Measurements from ENCODE around the gene TENM4.

Gene TENM4

DNA sequence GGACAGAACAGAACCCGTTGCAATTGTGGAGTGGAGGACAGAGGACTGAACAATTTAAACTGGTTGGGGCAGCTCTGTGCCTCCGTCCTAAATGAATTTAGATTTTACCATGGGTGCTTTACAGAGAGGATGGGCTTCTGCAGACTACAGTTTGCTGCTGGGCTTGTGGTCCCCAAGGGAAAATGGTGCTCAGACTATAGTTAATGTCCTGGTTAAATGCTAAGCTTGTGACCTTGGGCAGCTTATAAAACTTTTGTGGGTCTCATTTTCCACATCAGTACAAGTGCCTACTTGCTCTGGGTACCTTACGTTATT lies 511.0 kb downstream of the TENM4 start:
- TF ChIP-seq TAF1 (IDR thresholded peaks at IDR 0.05; ENCODE audit: borderline replicate concordance, insufficient read depth, low read length) (no peak), REST (IDR thresholded peaks at IDR 0.05; ENCODE audit: insufficient read depth in 1 of 2, low read depth in 2 of 2, low read length in 2 of 2) (no peak), SIN3A (IDR thresholded peaks at IDR 0.05; ENCODE audit: borderline replicate concordance, insufficient read depth, low read length) (no peak), FOXP2 (optimal IDR thresholded peaks at IDR 0.05; ENCODE audit: borderline replicate concordance, extremely low read depth, extremely low read length, insufficient read depth) (no peak), POLR2AphosphoS5 (IDR thresholded peaks at IDR 0.05; ENCODE audit: low read depth, low read length) (no peak)

- TF ChIP-seq REST (IDR thresholded peaks at IDR 0.05; ENCODE audit: insufficient read depth in 1 of 2, low read depth in 2 of 2, low read length in 2 of 2): no peak
- TF ChIP-seq SIN3A (IDR thresholded peaks at IDR 0.05; ENCODE audit: borderline replicate concordance, insufficient read depth, low read length): no peak
- TF ChIP-seq FOXP2 (optimal IDR thresholded peaks at IDR 0.05; ENCODE audit: borderline replicate concordance, extremely low read depth, extremely low read length, insufficient read depth): no peak
- no peak for TF ChIP-seq TAF1 (IDR thresholded peaks at IDR 0.05; ENCODE audit: borderline replicate concordance, insufficient read depth, low read length)
These were observed 511.5 kb downstream of the TENM4 start for GRCh38 chr11:78929207-78929905.

- TF ChIP-seq REST (IDR thresholded peaks at IDR 0.05; ENCODE audit: insufficient read depth in 1 of 2, low read depth in 2 of 2, low read length in 2 of 2) (no peak), SIN3A (IDR thresholded peaks at IDR 0.05; ENCODE audit: borderline replicate concordance, insufficient read depth, low read length) (no peak), POLR2AphosphoS5 (IDR thresholded peaks at IDR 0.05; ENCODE audit: low read depth, low read length) (no peak), FOXP2 (optimal IDR thresholded peaks at IDR 0.05; ENCODE audit: borderline replicate concordance, extremely low read depth, extremely low read length, insufficient read depth) (no peak), TAF1 (IDR thresholded peaks at IDR 0.05; ENCODE audit: borderline replicate concordance, insufficient read depth, low read length) (no peak)
These were observed 513.3 kb downstream of the TENM4 start for GRCh38 chr11:78927511-78927910.

GRCh38 chr11:78926633-78927338 lies 514.0 kb downstream of the TENM4 start:
- TF ChIP-seq TAF1 (IDR thresholded peaks at IDR 0.05; ENCODE audit: borderline replicate concordance, insufficient read depth, low read length): no peak
- no peak for TF ChIP-seq POLR2AphosphoS5 (IDR thresholded peaks at IDR 0.05; ENCODE audit: low read depth, low read length)
- TF ChIP-seq REST (IDR thresholded peaks at IDR 0.05; ENCODE audit: insufficient read depth in 1 of 2, low read depth in 2 of 2, low read length in 2 of 2): no peak
- no peak for TF ChIP-seq SIN3A (IDR thresholded peaks at IDR 0.05; ENCODE audit: borderline replicate concordance, insufficient read depth, low read length)
- no peak for TF ChIP-seq FOXP2 (optimal IDR thresholded peaks at IDR 0.05; ENCODE audit: borderline replicate concordance, extremely low read depth, extremely low read length, insufficient read depth)
